Dermis microvascular lymphatic vessel endothelial cell (primary cell): Measurements from ENCODE around the gene MSS51. TPM values are rescaled to one million over a fixed set of nuclear protein-coding genes. Genes with fewer than 3 reads are reported as not detected.
"Not testable (repeated sequence)": the region's sequence is repeated elsewhere in the genome, so short reads cannot be mapped to it uniquely, and the experiment has no call there.

Experiments used
- DNase-seq, 2 donors: peaks; one replicate each; pipeline versions ENCODE4 v3.0.0 to v3.0.0-alpha.2; 2010; ENCODE audit warnings: low read depth in 2 of 2
- total RNA-seq: library from RNA; depleted of rRNA; stranded (reverse); fragments of >200 nt; gene quantifications from 2 replicates; pipeline ENCODE4 v1.2.1, GENCODE V29; 2014

MSS51 gene
- total RNA-seq, 1 donor from 2014 or later: 0.39 TPM

DNA sequence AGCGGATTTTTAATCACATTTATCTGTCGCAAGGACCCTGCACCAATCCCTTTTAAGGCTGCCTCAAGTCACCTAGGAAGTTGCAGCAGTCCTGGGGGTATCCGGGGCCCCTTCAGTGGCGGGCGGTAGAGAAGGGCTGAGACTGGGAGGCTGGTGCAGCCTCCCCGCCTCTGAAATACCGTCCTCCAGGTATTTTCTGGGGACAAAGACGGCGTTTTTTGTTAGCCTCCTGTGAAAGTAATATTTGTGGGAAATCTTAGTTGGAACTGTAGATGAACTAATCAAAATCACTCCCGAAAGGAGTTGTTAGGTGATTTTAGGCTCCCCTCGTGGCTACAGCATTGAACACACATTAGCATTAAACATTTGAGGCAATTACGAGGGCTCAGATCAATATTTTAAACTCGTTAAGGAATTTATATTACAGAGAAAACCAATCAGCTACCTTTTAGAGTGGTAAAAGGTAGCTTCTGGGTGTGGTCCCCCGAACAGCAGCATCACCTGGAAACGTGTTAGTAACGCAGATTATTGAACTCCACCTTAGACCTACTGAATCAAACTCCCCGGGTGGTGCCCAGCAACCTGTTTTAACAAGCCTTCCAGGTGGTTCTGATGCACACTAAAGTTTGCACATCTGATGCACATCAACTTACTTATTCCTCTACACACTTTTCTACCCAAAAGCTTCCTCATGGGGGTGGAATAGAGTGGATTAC, 19.0 kb downstream of the MSS51 start:
- DNase-seq: no peak

GRCh38 chr10:73413528-73414229, 19.7 kb downstream of the MSS51 start, which contains the start of gene ANXA7:
ANXA7 (minus strand) TSS chr10:73414058; CDS start chr10:73400856, 13,202 bp downstream.
- DNase-seq: peak; percentile 63 to 88

DNA sequence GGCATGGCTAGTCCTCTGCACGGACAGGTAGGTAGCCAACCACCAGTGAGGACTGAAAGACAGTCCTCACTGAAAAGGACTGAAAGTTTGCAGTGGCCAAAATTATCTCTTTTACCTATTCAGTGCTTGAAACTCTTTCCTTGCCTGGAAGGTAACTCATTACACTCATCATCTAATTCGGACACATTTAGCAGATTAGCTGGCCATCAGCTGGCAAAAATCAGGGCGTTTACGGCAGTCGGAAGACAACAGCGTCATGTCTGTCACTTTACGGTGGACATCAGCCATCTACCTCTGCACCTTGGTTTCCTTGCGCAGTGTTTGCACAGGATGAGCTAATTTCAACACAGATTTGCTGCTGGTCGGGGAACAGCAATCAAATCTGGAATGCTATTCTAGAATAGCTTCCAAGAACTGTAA, 20.2 kb downstream of the MSS51 start:
- DNase-seq: peak in 1 of 2 donors; percentile 44

GRCh38 chr10:73410897-73411296, 22.5 kb downstream of the MSS51 start:
- no peak for DNase-seq

DNA sequence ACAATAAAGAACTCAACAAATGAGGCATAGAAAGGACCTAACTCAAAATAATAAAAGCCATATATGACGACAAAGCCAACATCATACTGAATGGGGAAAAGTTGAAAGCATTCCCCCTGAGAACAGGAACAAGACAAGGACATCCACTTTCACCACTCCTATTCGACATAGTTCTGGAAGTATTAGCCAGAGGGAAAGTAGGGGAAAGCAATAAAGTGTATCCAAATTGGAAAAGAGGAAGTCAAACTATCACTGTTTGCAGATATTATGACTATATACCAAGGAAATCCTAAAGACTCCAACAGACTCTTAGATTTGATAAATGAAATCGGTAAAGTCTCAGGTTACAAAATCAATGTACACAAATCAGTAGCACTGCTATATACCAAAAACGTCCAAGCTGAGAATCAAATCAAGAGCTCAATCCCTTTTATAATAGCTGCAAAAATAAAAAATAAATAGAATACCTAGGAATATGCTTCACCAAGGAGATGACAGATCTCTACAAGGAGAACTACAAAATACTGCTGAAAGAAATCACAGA, 24.3 kb downstream of the MSS51 start:
- DNase-seq: no peak

- DNase-seq: no peak
Observed at GRCh38 chr10:73408061-73408460, 25.3 kb downstream of the MSS51 start.

DNA sequence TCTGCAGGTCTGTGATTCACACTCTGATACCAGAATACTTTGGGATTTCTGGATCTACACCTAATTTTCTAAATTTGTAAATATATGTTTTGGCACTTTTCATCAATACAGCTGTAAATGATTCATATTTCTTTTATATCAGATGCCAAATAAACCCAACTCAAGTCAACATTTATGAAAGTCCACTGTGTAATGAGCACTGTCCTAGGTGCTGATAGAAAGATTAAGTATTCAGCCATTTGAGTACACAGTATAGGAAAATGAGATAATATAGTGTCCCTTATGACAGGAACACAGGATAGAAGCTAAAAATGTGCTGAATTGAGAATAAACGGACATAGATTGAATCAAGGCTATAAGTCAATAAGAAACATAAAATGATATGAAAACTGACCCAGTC, 25.9 kb downstream of the MSS51 start:
- DNase-seq: no peak

- DNase-seq: no peak
Observed at GRCh38 chr10:73406846-73407245, 26.5 kb downstream of the MSS51 start.

- no peak for DNase-seq
Observed at GRCh38 chr10:73405556-73405955, 27.8 kb downstream of the MSS51 start.

DNA sequence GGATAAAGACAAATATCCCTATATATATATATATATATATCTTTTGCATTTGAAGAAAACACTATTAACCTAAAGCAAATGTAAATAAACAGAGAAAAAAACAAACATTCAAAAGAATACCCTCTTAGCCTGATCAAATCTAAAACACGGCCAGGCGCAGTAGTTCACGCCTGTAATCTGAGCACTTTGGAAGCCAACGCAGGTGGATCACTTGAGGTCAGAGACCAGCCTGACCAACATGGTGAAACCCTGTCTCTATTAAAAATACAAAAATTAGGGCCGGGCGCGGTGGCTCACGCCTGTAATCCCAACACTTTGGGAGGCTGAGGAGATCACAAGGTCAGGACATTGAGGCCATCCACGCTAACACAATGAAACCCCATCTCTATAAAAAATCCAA, 28.7 kb downstream of the MSS51 start:
- no peak for DNase-seq

GRCh38 chr10:73401636-73402035, 31.7 kb downstream of the MSS51 start:
- DNase-seq: no peak

DNA sequence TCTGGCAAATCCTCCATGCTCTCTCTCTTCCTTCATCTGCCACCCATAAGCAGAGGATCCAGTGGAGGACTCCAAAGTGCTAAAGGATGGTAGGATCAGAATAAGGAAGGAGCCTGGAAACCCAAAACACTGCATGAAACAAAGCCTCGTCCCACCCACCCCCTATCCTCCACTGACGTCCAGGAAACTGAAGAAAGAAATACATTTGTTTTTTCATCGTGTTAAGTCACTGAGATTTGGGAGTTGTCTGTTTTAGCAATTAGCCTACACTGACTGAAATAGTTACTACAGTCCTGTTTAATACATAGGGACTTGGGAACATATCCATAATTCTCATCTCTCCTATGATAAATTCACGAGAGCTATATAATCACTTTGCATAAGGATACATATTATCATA, 34.3 kb downstream of the MSS51 start:
- no peak for DNase-seq

GRCh38 chr10:73398024-73398423, 35.3 kb downstream of the MSS51 start:
- no peak for DNase-seq

DNA sequence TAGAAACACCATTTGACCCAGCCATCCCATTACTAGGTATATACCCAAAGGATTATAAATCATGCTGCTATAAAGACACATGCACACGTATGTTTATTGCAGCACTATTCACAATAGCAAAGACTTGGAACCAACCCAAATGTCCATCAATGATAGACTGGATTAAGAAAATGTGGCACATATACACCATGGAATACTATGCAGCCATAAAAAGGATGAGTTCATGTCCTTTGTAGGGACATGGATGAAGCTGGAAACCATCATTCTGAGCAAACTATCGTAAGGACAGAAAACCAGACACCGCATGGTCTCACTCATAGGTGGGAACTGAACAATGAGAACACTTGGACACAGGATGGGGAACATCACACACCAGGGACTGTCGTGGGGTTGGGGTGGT, 39.0 kb downstream of the MSS51 start:
- DNase-seq: not testable (repeated sequence)

GRCh38 chr10:73388228-73388627, 45.1 kb downstream of the MSS51 start:
- no peak for DNase-seq

DNA sequence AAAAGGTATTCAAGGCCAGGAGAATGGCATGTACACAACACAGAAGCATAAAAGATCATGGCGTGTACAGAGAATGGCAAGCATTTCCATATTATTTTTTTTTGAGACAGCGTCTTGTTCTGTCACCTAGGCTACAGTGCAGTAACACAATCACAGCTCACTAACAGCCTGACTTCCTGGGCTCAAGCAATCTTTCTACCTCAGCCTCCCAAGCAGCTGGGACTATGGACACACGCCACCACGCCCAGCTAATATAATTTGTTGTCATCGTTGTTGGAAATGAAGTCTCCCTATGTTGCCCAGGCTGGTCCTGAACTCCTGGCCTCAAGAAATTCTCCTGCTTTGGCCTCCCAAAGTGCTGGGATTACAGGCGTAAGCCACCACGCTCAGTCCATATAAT, 46.8 kb downstream of the MSS51 start:
- no peak for DNase-seq

DNA sequence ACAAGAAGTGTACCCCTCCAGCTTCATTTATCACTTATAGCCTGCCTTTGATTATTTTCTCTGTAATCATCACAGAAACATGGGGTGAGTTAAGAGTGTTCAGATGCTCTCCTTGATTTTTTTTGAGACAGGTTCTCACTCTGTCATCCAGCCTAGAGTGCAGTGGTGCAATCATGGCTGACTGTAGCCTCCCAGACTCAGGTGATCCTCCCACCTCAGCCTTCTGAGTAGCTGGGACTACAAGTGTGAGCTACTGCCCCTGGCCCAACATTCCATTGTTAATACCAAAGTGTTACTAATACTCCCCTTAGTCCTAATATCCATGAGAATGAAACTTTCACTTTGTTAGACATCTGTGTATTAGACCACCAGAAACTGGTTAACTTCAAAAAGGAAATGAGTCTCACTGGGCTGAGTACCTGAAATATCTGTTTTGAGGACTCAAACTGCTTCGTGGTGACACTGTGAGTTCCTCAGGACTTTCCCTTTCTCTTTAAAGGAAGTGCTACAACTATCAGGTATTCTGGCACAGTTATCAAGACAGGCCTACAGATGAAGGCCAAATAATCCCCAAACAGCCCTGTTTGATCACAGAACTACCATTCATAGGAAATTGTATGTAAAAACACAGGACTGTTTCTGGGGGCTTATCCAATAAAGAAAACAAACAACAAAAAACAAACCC, 54.2 kb downstream of the MSS51 start:
- no peak for DNase-seq

- no peak for DNase-seq
Observed at GRCh38 chr10:73376679-73377078, 56.7 kb downstream of the MSS51 start.
